HL-60 (cell line): ENCODE results near the gene KDM6A.

Source experiments
- DNase-seq, 2 experiments: peaks; one replicate each; pipeline ENCODE4 v3.0.0-alpha.2; 2010 to 2020; ENCODE audit warnings: low read depth in 1 of 2, low spot score in 1 of 2
- H3K27ac ChIP-seq: fragments of 250-450 bp; sonication (Bioruptor Pico); replicated peaks from 2 replicates; pipeline ENCODE4 v1.5.1; 2020; ENCODE audit warnings: mild to moderate bottlenecking, moderate library complexity
- H3K27me3 ChIP-seq: fragments of 250-450 bp; sonication (Bioruptor Pico); 2 replicates; pipeline ENCODE4 v1.5.1; 2021; ENCODE audit warnings: mild to moderate bottlenecking, moderate library complexity; ENCODE audit not compliant: insufficient read depth, poor library complexity, severe bottlenecking
- H3K4me3 ChIP-seq: replicated peaks from 2 replicates; pipeline ENCODE4 v1.5.1; 2011; ENCODE audit warnings: mild to moderate bottlenecking, control low read depth, low read length; ENCODE audit not compliant: insufficient read depth
- CTCF ChIP-seq: IDR thresholded peaks from one replicate; pipeline ENCODE4 v1.5.1; 2011; ENCODE audit warnings: low read length, control low read depth, inconsistent platforms; ENCODE audit not compliant: insufficient read depth
- GABPA ChIP-seq: IDR thresholded peaks from 2 replicates; pipeline ENCODE4 v1.6.1; 2012; ENCODE audit warnings: low read depth
- POLR2AphosphoS5 ChIP-seq: IDR thresholded peaks from 2 replicates; pipeline ENCODE4 v1.6.1; 2012; ENCODE audit warnings: low read depth
- REST ChIP-seq: IDR thresholded peaks from 2 replicates; pipeline ENCODE4 v1.6.1; 2012; ENCODE audit warnings: low read depth; ENCODE audit not compliant: insufficient replicate concordance
- SPI1 ChIP-seq: IDR thresholded peaks from 2 replicates; pipeline ENCODE4 v1.6.1; 2012; ENCODE audit warnings: low read depth, mild to moderate bottlenecking, borderline replicate concordance

The KDM6A gene

GRCh38 chrX:44873415-44874276 is 658 bp downstream of the KDM6A start:
- Histone ChIP-seq H3K27ac (peak overlapping the region; percentile 96), H3K27me3 (no peaks in the 10 kb centered on the region), H3K4me3 (peak overlapping the region; percentile 61)
- DNase-seq = peak in 1 of 2 experiments; percentile 80
- TF ChIP-seq REST (peak; percentile 17), GABPA (no peak)

- H3K27me3 ChIP-seq = no peaks in the 10 kb centered on the region
- peak in 1 of 2 experiments; percentile 46 for DNase-seq
- peak overlapping the region; percentile 61 for H3K4me3 ChIP-seq
- TF ChIP-seq CTCF (no peak), SPI1 (no peak)
- H3K27ac ChIP-seq = peak overlapping the region; percentile 96
These were observed 1.6 kb downstream of the KDM6A start for GRCh38 chrX:44874420-44875184.

- Histone ChIP-seq H3K4me3 (peak overlapping the region; percentile 61), H3K27me3 (no peaks in the 10 kb centered on the region), H3K27ac (peak overlapping the region; percentile 96)
- DNase-seq = no peak
- TF ChIP-seq REST (no peak), CTCF (no peak), GABPA (no peak), SPI1 (no peak), POLR2AphosphoS5 (no peak)
These were observed 2.1 kb downstream of the KDM6A start for GRCh38 chrX:44875185-44875489.

GRCh38 chrX:44876086-44876485 is 3.1 kb downstream of the KDM6A start:
- H3K4me3 ChIP-seq = peak overlapping the region; percentile 18; the same call in 1 of the 2 replicates
- H3K27me3 ChIP-seq = no peaks in the 10 kb centered on the region
- DNase-seq = no peak
- no peak overlapping the region for H3K27ac ChIP-seq
- TF ChIP-seq REST = no peak
- no peak for TF ChIP-seq GABPA
- TF ChIP-seq CTCF = no peak
- no peak for TF ChIP-seq POLR2AphosphoS5
- no peak for TF ChIP-seq SPI1
